ENCODE measurements around the gene COL18A1. TPM values are rescaled to one million over a fixed set of nuclear protein-coding genes. Genes with fewer than 3 reads are reported as not detected.

COL18A1 gene
- total RNA-seq, 2 donors from 2014 or later: 56.2 to 229 TPM

GRCh38 chr21:45432575-45433255 lies 27.8 kb downstream of the COL18A1 start:
- peaks cover 5% of the 10 kb centered on the region for H3K27me3 ChIP-seq (replicated peaks; ENCODE audit: insufficient read depth)
- TF ChIP-seq CTCF (IDR thresholded peaks at IDR 0.05) (no peak), POLR2AphosphoS5 (IDR thresholded peaks at IDR 0.05) (peak; percentile 77), POLR2A (IDR thresholded peaks at IDR 0.05) (no peak)
- 41% methylated on average over 16 of the region's 16 CpGs for WGBS
- intact Hi-C loops (cut with DNase I): loop anchor here (5.0 to 10.0 kb wide), 2 partner anchors 290 to 478 kb away; no protein-coding TSS in a partner anchor
- no peaks in the 10 kb centered on the region for H3K4me1 ChIP-seq (replicated peaks)
- H3K36me3 ChIP-seq: no peaks in the 10 kb centered on the region
- no peaks in the 10 kb centered on the region for H3K9me3 ChIP-seq
- no peak for DNase-seq (ENCODE audit: low spot score)
- H3K4me3 ChIP-seq: no peak overlapping the region
- peak overlapping the region; percentile 61 to 74 for H3K27ac ChIP-seq

- no peaks in the 10 kb centered on the region for H3K4me1 ChIP-seq (replicated peaks)
- DNase-seq (ENCODE audit: low spot score): no peak
- H3K27me3 ChIP-seq (replicated peaks; ENCODE audit: insufficient read depth): peaks cover 6% of the 10 kb centered on the region
- intact Hi-C loops (cut with DNase I): loop anchor here (5.0 to 10.0 kb wide), 2 partner anchors 291 to 478 kb away; no protein-coding TSS in a partner anchor
- peak overlapping the region; percentile 61 to 74 for H3K27ac ChIP-seq
- H3K9me3 ChIP-seq: no peaks in the 10 kb centered on the region
- TF ChIP-seq POLR2A (IDR thresholded peaks at IDR 0.05) (no peak), POLR2AphosphoS5 (IDR thresholded peaks at IDR 0.05) (no peak), CTCF (IDR thresholded peaks at IDR 0.05) (no peak)
- 51% methylated on average over 8 of the region's 8 CpGs for WGBS
- H3K4me3 ChIP-seq: no peak overlapping the region
- no peaks in the 10 kb centered on the region for H3K36me3 ChIP-seq
Observed at GRCh38 chr21:45433301-45433700, 28.3 kb downstream of the COL18A1 start.

- Histone ChIP-seq H3K9me3 (no peaks in the 10 kb centered on the region), H3K27ac (peak overlapping the region; percentile 61 to 74), H3K36me3 (no peaks in the 10 kb centered on the region), H3K4me3 (no peak overlapping the region), H3K27me3 (replicated peaks; ENCODE audit: insufficient read depth) (peaks cover 9% of the 10 kb centered on the region), H3K4me1 (replicated peaks) (no peaks in the 10 kb centered on the region)
- intact Hi-C loops (cut with DNase I): loop anchor here (5.0 to 10.0 kb wide), 2 partner anchors 292 to 479 kb away; no protein-coding TSS in a partner anchor
- TF ChIP-seq POLR2AphosphoS5 (IDR thresholded peaks at IDR 0.05): no peak
- no peak for TF ChIP-seq POLR2A (IDR thresholded peaks at IDR 0.05)
- no peak for TF ChIP-seq CTCF (IDR thresholded peaks at IDR 0.05)
- WGBS: 65% methylated on average over 11 of the region's 11 CpGs
- no peak for DNase-seq (ENCODE audit: low spot score)
Observed at GRCh38 chr21:45433911-45434644, 29.1 kb downstream of the COL18A1 start.

GRCh38 chr21:45434645-45435217 lies 29.8 kb downstream of the COL18A1 start:
- Histone ChIP-seq H3K27ac (peak overlapping the region in 1 of 2 donors; percentile 74), H3K36me3 (no peaks in the 10 kb centered on the region), H3K9me3 (no peaks in the 10 kb centered on the region), H3K4me3 (no peak overlapping the region), H3K27me3 (replicated peaks; ENCODE audit: insufficient read depth) (peaks cover 9% of the 10 kb centered on the region), H3K4me1 (replicated peaks) (no peaks in the 10 kb centered on the region)
- TF ChIP-seq POLR2A (IDR thresholded peaks at IDR 0.05) (no peak), CTCF (IDR thresholded peaks at IDR 0.05) (no peak), POLR2AphosphoS5 (IDR thresholded peaks at IDR 0.05) (no peak)
- 88% methylated on average over 17 of the region's 17 CpGs for WGBS
- DNase-seq (ENCODE audit: low spot score): no peak
- intact Hi-C loops (cut with DNase I): loop anchor here (5.0 to 10.0 kb wide), 3 partner anchors 32 to 480 kb away; no protein-coding TSS in a partner anchor
